WTC11 (cell line): ENCODE data around the gene EIF3B. TPM values are rescaled to one million over a fixed set of nuclear protein-coding genes. Genes with fewer than 3 reads are reported as not detected.
"Not testable (repeated sequence)": the region's sequence is repeated elsewhere in the genome, so short reads cannot be mapped to it uniquely, and the experiment has no call there.

ENCODE experiments used
- ATAC-seq: fragments of 200-7000 bp; cut with Tn5 transposase; 2 replicates; pipeline ENCODE4 v1.10.0; 2021; ENCODE audit warnings: mild to moderate bottlenecking, moderate library complexity
- CTCF ChIA-PET: fragments of 300-600 bp; sonication (Branson Sonifier 250); formaldehyde crosslinking; loops from one replicate; lab custom pipeline; 2021; ENCODE audit warnings: antibody characterized with exemption; lab: Charles Lee
- POLR2A ChIA-PET: fragments of 350-600 bp; sonication (Branson Sonifier 250); formaldehyde crosslinking; loops from one replicate; lab custom pipeline; 2021; ENCODE audit warnings: antibody characterized with exemption; lab: Charles Lee
- DNase-seq: peaks from one replicate; pipeline ENCODE4 v3.0.0; 2021; ENCODE audit warnings: low spot score
- H3K27ac Mint-ChIP-seq: 2 replicates; pipeline ENCODE4 v1.8.0; 2021; ENCODE audit warnings: mixed read lengths
- H3K27me3 Mint-ChIP-seq: 2 replicates; pipeline ENCODE4 v1.8.0; 2021; ENCODE audit warnings: low read depth, mild to moderate bottlenecking, moderate library complexity, mixed read lengths
- H3K36me3 Mint-ChIP-seq: 2 replicates; pipeline ENCODE4 v1.8.0; 2021; ENCODE audit warnings: mixed read lengths
- H3K4me1 Mint-ChIP-seq: 2 replicates; pipeline ENCODE4 v1.8.0; 2022; ENCODE audit warnings: mixed read lengths
- H3K4me3 Mint-ChIP-seq: 2 replicates; pipeline ENCODE4 v1.8.0; 2021; ENCODE audit warnings: mild to moderate bottlenecking, moderate library complexity, mixed read lengths
- H3K9me3 Mint-ChIP-seq: 2 replicates; pipeline ENCODE4 v1.8.0; 2021; ENCODE audit warnings: mixed read lengths
- AFF4 ChIP-seq: sonication (generic); formaldehyde crosslinking; IDR thresholded peaks from 2 replicates; pipeline ENCODE4 v1.8.1; 2023; ENCODE audit warnings: mild to moderate bottlenecking, missing genetic modification reagents, borderline replicate concordance
- AR ChIP-seq: fragments of 250-450 bp; sonication (Bioruptor Pico); IDR thresholded peaks from 2 replicates; pipeline ENCODE4 v1.9.0; 2021; ENCODE audit warnings: mild to moderate bottlenecking
- ATF1 ChIP-seq: sonication (generic); formaldehyde crosslinking; IDR thresholded peaks from 2 replicates; pipeline ENCODE4 v1.8.1; 2023; ENCODE audit warnings: mild to moderate bottlenecking, moderate library complexity, missing genetic modification reagents
- CREM ChIP-seq: sonication (generic); formaldehyde crosslinking; IDR thresholded peaks from 2 replicates; pipeline ENCODE4 v1.8.1; 2022; ENCODE audit warnings: mild to moderate bottlenecking, missing genetic modification reagents, moderate library complexity
- GABPB1 ChIP-seq: sonication (generic); formaldehyde crosslinking; IDR thresholded peaks from 2 replicates; pipeline ENCODE4 v1.8.1; 2023; ENCODE audit warnings: mild to moderate bottlenecking, missing genetic modification reagents
- HMGA2 ChIP-seq: fragments of 250-450 bp; sonication (Bioruptor Pico); IDR thresholded peaks from 2 replicates; pipeline ENCODE4 v1.4.0; 2021; ENCODE audit warnings: mild to moderate bottlenecking, moderate library complexity
- NR3C1 ChIP-seq: sonication (generic); formaldehyde crosslinking; conservative IDR thresholded peaks from 2 replicates; pipeline ENCODE4 v1.8.1; 2023; ENCODE audit warnings: low read depth, mild to moderate bottlenecking, missing genetic modification reagents
- PRRX2 ChIP-seq: fragments of 250-450 bp; sonication (Bioruptor Pico); IDR thresholded peaks from 2 replicates; pipeline ENCODE4 v1.8.0; 2021; ENCODE audit warnings: mild to moderate bottlenecking
- ZNF121 ChIP-seq: sonication (generic); formaldehyde crosslinking; IDR thresholded peaks from 2 replicates; pipeline ENCODE4 v1.8.0; 2023; ENCODE audit warnings: missing genetic modification reagents
- ZNF281 ChIP-seq: sonication (generic); formaldehyde crosslinking; IDR thresholded peaks from 2 replicates; pipeline ENCODE4 v1.8.0; 2023; ENCODE audit warnings: mild to moderate bottlenecking, missing genetic modification reagents
- ZNF396 ChIP-seq: fragments of 250-450 bp; sonication (Bioruptor Pico); IDR thresholded peaks from 2 replicates; pipeline ENCODE4 v1.8.0; 2021; ENCODE audit warnings: mild to moderate bottlenecking, moderate library complexity, borderline replicate concordance
- ZNF512 ChIP-seq: sonication (generic); formaldehyde crosslinking; IDR thresholded peaks from 2 replicates; pipeline ENCODE4 v1.8.1; 2022; ENCODE audit warnings: missing genetic modification reagents, borderline replicate concordance
- total RNA-seq: library from RNA; stranded (reverse); gene quantifications from 3 replicates; pipeline ENCODE4 v1.2.3, GENCODE V29; 2021

Gene EIF3B
- total RNA-seq, 1 experiment from 2014 or later, result 361 TPM

GRCh38 chr7:2384354-2385243, 30.0 kb downstream of the EIF3B start (continued):
- TF ChIP-seq AFF4 (CRISPR knock-in tag), result no peak
- TF ChIP-seq AR (CRISPR knock-in tag), result no peak
- no peak for TF ChIP-seq ZNF396 (CRISPR knock-in tag)
- no peak for TF ChIP-seq ZNF512
- TF ChIP-seq ATF1 (CRISPR knock-in tag), result no peak

GRCh38 chr7:2386122-2386521, 31.5 kb downstream of the EIF3B start:
- H3K36me3 Mint-ChIP-seq, DNase-seq, H3K27me3 Mint-ChIP-seq, CTCF ChIA-PET, ATAC-seq, POLR2A ChIA-PET, H3K9me3 Mint-ChIP-seq, H3K4me3 Mint-ChIP-seq: not testable (repeated sequence)
- H3K4me1 Mint-ChIP-seq, result peaks cover 20% of the 10 kb centered on the region
- peak overlapping the region; percentile 49; the same call in 1 of the 2 replicates for H3K27ac Mint-ChIP-seq

- DNase-seq (no peak), ATAC-seq (peak; percentile 11)
- peaks cover 20% of the 10 kb centered on the region for H3K4me1 Mint-ChIP-seq
- no peak for TF ChIP-seq GABPB1
- no peak for TF ChIP-seq ZNF281
- TF ChIP-seq ZNF121 (CRISPR knock-in tag), result no peak
- no peak for TF ChIP-seq NR3C1 (CRISPR knock-in tag)
- no peak for TF ChIP-seq HMGA2 (CRISPR knock-in tag)
- no peak for TF ChIP-seq CREM (CRISPR knock-in tag)
- TF ChIP-seq PRRX2 (CRISPR knock-in tag), result no peak
- H3K36me3 Mint-ChIP-seq, result no peaks in the 10 kb centered on the region
- ChIA-PET CTCF (interaction anchor here (0.7 to 1.9 kb wide), 4 partner anchors 13 to 288 kb away, joined by 4 to 11 read pairs (median 8); no protein-coding TSS in a partner anchor), POLR2A (interaction anchor here (0.6 kb wide), 1 partner anchor 9 kb away, joined by 3 read pairs; no protein-coding TSS in a partner anchor)
- no peaks in the 10 kb centered on the region for H3K27me3 Mint-ChIP-seq
- H3K4me3 Mint-ChIP-seq, result no peak overlapping the region
- no peaks in the 10 kb centered on the region for H3K9me3 Mint-ChIP-seq
- H3K27ac Mint-ChIP-seq, result no peak overlapping the region
Measured at GRCh38 chr7:2386964-2387669, 32.5 kb downstream of the EIF3B start.
